IPS-15b (cell line): ENCODE results near the gene SCYL3.
"Not testable (repeated sequence)": the region's sequence is repeated elsewhere in the genome, so short reads cannot be mapped to it uniquely, and the experiment has no call there.

ENCODE experiments used
- H3K27me3 ChIP-seq: one replicate; pipeline ENCODE4 v1.6.1; 2013; ENCODE audit warnings: low read length; ENCODE audit not compliant: control insufficient read depth, insufficient read depth
- H3K36me3 ChIP-seq: one replicate; pipeline ENCODE4 v1.6.1; 2013; ENCODE audit warnings: low read length; ENCODE audit not compliant: control insufficient read depth, insufficient read depth
- H3K4me1 ChIP-seq: one replicate; pipeline ENCODE4 v1.6.1; 2013; ENCODE audit warnings: mild to moderate bottlenecking, low read length; ENCODE audit not compliant: control insufficient read depth, insufficient read depth
- H3K4me3 ChIP-seq: one replicate; pipeline ENCODE4 v1.5.1; 2013; ENCODE audit warnings: low read depth, low read length
- H3K9ac ChIP-seq: one replicate; pipeline ENCODE4 v1.6.1; 2013; ENCODE audit warnings: low read depth, mild to moderate bottlenecking, low read length
- H3K9me3 ChIP-seq: one replicate; pipeline ENCODE4 v1.6.1; 2013; ENCODE audit warnings: mild to moderate bottlenecking, low read length; ENCODE audit not compliant: control insufficient read depth, insufficient read depth

SCYL3 gene

DNA sequence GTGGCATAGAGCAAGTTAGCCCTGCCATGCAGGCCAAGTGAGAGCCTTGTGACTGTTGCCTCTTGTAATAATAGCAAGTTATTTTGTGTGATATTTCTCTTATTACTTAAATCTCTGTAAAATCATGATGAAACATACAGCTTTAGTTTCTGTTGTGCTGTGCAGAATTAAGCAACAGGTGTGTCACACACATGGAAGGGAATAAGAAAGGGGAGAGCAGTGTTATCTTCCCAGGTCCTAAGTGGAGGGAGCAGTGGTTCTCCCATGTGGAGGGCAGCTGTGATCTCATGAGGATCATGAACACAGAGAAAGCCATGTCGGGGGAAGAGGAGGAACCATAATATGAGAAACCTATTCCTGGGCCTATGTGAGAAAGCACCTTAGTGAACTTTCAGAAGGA, 25.2 kb upstream of the SCYL3 start:
- Histone ChIP-seq H3K36me3 (no peaks in the 10 kb centered on the region), H3K4me3 (no peak overlapping the region), H3K9me3 (no peaks in the 10 kb centered on the region), H3K4me1 (no peaks in the 10 kb centered on the region), H3K27me3 (no peaks in the 10 kb centered on the region), H3K9ac (no peak overlapping the region)

DNA sequence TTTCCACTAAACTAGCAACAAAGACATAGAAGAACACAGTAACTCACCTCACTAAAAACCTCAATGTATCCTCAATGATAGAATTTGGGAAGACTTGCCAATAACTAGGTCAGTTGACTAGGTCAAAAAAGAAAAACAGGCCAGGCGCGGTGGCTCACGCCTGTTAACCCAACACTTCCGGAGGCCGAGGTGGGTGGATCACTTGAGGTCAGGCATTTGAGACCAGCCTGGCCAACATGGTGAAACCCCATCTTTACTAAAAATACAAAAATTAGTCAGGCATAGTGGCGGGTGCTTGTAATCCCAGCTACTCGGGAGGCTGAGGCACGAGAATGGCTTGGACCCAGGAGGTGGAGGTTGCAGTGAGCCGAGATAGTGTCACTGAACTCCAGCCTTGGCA, 24.5 kb upstream of the SCYL3 start:
- not testable (repeated sequence) for H3K36me3 ChIP-seq, H3K4me3 ChIP-seq, H3K4me1 ChIP-seq, H3K9ac ChIP-seq, H3K27me3 ChIP-seq, H3K9me3 ChIP-seq

GRCh38 chr1:169915150-169915549, 21.5 kb upstream of the SCYL3 start:
- no peaks in the 10 kb centered on the region for H3K36me3 ChIP-seq
- H3K27me3 ChIP-seq: no peaks in the 10 kb centered on the region
- H3K9me3 ChIP-seq: no peaks in the 10 kb centered on the region
- H3K9ac ChIP-seq: no peak overlapping the region
- H3K4me3 ChIP-seq: no peak overlapping the region
- no peaks in the 10 kb centered on the region for H3K4me1 ChIP-seq

DNA sequence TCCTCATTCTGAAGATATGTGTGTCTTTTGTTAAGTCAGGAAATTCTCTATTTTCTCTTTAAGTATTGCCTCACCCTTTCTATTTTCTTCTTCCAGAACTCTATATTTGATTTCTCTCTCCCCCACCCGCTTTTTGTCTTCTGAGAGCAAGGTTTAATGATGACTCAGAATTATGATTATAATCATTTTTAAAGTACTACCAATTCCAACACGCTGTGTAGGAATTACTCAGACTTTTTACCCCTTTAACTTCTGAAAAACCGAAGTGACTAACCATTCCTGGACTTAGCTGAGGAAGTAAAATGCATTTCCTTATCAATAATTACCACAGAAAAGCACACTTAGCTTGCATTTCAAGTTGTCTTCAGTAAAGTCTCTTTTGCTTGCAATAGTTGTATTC, 20.8 kb upstream of the SCYL3 start:
- no peaks in the 10 kb centered on the region for H3K36me3 ChIP-seq
- no peak overlapping the region for H3K9ac ChIP-seq
- H3K4me3 ChIP-seq: no peak overlapping the region
- H3K27me3 ChIP-seq: no peaks in the 10 kb centered on the region
- H3K4me1 ChIP-seq: no peaks in the 10 kb centered on the region
- H3K9me3 ChIP-seq: no peaks in the 10 kb centered on the region

- Histone ChIP-seq H3K27me3 (no peaks in the 10 kb centered on the region), H3K36me3 (no peaks in the 10 kb centered on the region), H3K9ac (no peak overlapping the region), H3K9me3 (no peaks in the 10 kb centered on the region), H3K4me3 (no peak overlapping the region), H3K4me1 (no peaks in the 10 kb centered on the region)
Observed at GRCh38 chr1:169909499-169909898, 15.8 kb upstream of the SCYL3 start.

DNA sequence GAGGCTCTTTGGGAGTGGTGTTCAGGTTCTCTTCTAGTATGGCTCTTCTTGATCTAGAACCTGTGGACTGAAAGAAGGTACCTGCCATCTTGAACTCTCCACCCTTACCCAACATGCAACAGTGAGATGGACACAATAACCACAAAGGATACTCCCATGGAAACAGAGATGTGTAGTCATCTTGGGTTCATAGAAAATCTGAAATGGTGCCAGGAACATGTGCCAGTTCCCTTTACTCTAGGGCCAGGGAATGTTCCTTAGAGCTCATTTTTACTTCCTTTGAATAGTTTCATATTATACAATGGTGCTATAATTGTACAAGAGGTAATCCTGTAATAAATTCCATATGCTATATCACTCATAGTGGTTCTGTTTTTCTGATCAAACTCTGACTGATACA, 13.2 kb upstream of the SCYL3 start:
- no peak overlapping the region for H3K4me3 ChIP-seq
- no peaks in the 10 kb centered on the region for H3K9me3 ChIP-seq
- H3K9ac ChIP-seq: no peak overlapping the region
- no peaks in the 10 kb centered on the region for H3K4me1 ChIP-seq
- no peaks in the 10 kb centered on the region for H3K27me3 ChIP-seq
- H3K36me3 ChIP-seq: no peaks in the 10 kb centered on the region

GRCh38 chr1:169904834-169905233, 11.1 kb upstream of the SCYL3 start:
- no peaks in the 10 kb centered on the region for H3K27me3 ChIP-seq
- no peak overlapping the region for H3K9ac ChIP-seq
- no peaks in the 10 kb centered on the region for H3K4me1 ChIP-seq
- H3K4me3 ChIP-seq: no peak overlapping the region
- H3K9me3 ChIP-seq: no peaks in the 10 kb centered on the region
- no peaks in the 10 kb centered on the region for H3K36me3 ChIP-seq

DNA sequence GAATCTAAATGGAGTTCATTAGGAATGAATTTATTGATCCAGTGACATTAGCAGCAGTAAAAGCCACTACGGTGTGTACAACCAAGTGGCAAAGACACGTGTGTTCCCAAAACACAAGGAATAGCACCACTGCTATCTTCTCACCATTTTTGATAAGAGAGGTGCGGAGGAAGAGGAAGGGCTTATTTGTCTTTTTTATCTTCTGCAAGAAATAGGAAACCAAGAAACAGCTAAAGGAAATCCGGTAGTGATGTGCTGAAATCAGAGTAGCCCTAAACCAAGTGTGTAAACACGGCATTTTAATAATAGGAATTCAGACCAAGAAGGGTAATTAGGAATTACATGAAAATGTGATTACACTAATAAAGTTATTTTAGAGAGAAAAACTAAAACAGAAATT, 9.1 kb upstream of the SCYL3 start:
- no peaks in the 10 kb centered on the region for H3K9me3 ChIP-seq
- no peaks in the 10 kb centered on the region for H3K36me3 ChIP-seq
- H3K9ac ChIP-seq: no peak overlapping the region
- H3K27me3 ChIP-seq: no peaks in the 10 kb centered on the region
- H3K4me3 ChIP-seq: no peak overlapping the region
- H3K4me1 ChIP-seq: peaks cover 4% of the 10 kb centered on the region

GRCh38 chr1:169901115-169901514, 7.4 kb upstream of the SCYL3 start:
- no peaks in the 10 kb centered on the region for H3K9me3 ChIP-seq
- peaks cover 7% of the 10 kb centered on the region for H3K4me1 ChIP-seq
- H3K36me3 ChIP-seq: no peaks in the 10 kb centered on the region
- H3K4me3 ChIP-seq: no peak overlapping the region
- no peak overlapping the region for H3K9ac ChIP-seq
- H3K27me3 ChIP-seq: no peaks in the 10 kb centered on the region

DNA sequence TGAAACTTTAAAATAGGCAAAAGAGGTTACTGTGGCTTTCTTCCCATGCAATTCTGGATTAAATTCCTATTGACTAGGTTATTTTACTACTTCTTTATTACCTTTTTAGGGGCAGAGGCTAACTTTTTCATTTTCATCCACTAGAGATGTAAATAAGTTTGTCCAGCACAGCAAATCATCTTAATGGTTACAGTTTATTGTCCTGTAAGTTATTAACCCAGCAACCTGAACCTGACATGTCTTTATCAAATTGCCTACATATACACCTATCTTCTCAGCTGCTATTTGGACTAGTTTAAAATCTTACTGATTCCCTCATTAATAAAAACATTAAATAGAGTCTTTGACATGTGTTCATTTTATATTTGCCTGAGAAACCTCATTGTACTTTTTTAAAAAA, 6.9 kb upstream of the SCYL3 start:
- Histone ChIP-seq H3K27me3 (no peaks in the 10 kb centered on the region), H3K4me3 (no peak overlapping the region), H3K9me3 (no peaks in the 10 kb centered on the region), H3K36me3 (no peaks in the 10 kb centered on the region), H3K9ac (no peak overlapping the region), H3K4me1 (peaks cover 7% of the 10 kb centered on the region)

- Histone ChIP-seq H3K4me1 (peaks cover 9% of the 10 kb centered on the region), H3K9ac (no peak overlapping the region), H3K4me3 (no peak overlapping the region), H3K36me3 (no peaks in the 10 kb centered on the region), H3K9me3 (no peaks in the 10 kb centered on the region), H3K27me3 (no peaks in the 10 kb centered on the region)
Observed at GRCh38 chr1:169899519-169900217, 6.0 kb upstream of the SCYL3 start.

DNA sequence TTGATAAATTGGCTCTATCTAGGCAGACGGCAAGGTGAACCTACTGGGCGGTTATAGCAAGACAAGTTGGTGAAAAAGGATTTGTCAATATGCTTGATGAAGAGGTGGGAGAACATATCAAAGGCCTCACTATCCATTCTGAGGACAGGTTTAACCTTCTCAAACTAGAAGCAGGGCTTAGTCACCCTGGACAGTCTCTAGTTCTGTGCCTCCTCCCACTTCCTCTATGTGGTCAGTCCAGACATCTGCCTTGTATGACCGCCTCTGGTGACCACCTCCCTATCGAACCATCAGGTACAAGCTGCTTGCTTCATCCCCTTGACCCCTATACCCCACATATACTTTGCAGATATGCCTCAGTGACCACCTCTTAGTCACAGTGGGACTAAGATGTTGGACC, 2.3 kb upstream of the SCYL3 start:
- Histone ChIP-seq H3K9me3 (no peaks in the 10 kb centered on the region), H3K4me1 (peaks cover 19% of the 10 kb centered on the region), H3K9ac (no peak overlapping the region), H3K36me3 (no peaks in the 10 kb centered on the region), H3K27me3 (no peaks in the 10 kb centered on the region), H3K4me3 (no peak overlapping the region)
